ENCODE measurements around the gene FDXR. TPM values are rescaled to one million over a fixed set of nuclear protein-coding genes. Genes with fewer than 3 reads are reported as not detected.
A peak's percentile ranks its signal among the peaks of the same experiment; 100 is the strongest.

FDXR gene
- total RNA-seq, 1 donor from 2014 or later, result 7.4 TPM

GRCh38 chr17:74850914-74851313 is 21.9 kb downstream of the FDXR start:
- H3K36me3 ChIP-seq, result no peaks in the 10 kb centered on the region
- no peaks in the 10 kb centered on the region for H3K36me3 Mint-ChIP-seq
- no peaks in the 10 kb centered on the region for H3K79me2 ChIP-seq (ENCODE audit: low read depth)
- peaks cover 43% of the 10 kb centered on the region for H3K27me3 Mint-ChIP-seq (ENCODE audit: insufficient read depth, low read depth)
- H3K9ac ChIP-seq, result no peak overlapping the region
- peaks cover 9% of the 10 kb centered on the region for H3K4me1 Mint-ChIP-seq
- no peak overlapping the region for H2AFZ ChIP-seq (replicated peaks)
- no peaks in the 10 kb centered on the region for H3K9me3 Mint-ChIP-seq
- H4K20me1 ChIP-seq (ENCODE audit: low read depth), result peaks cover 5% of the 10 kb centered on the region
- H3K4me3 ChIP-seq, result no peak overlapping the region
- peaks cover 7% of the 10 kb centered on the region for H3K4me1 ChIP-seq
- H3K27me3 ChIP-seq, result peaks cover 99% of the 10 kb centered on the region
- H3K27ac ChIP-seq, result no peak overlapping the region
- H3K9me3 ChIP-seq (ENCODE audit: low read depth), result no peaks in the 10 kb centered on the region
- no peak overlapping the region for H3K27ac Mint-ChIP-seq
- no peak overlapping the region for H3K4me2 ChIP-seq
- peaks cover 4% of the 10 kb centered on the region for H3F3A ChIP-seq (ENCODE audit: low read depth)
- H3K4me3 Mint-ChIP-seq, result peak overlapping the region; percentile 1
- TF ChIP-seq EZH2 (IDR thresholded peaks at IDR 0.05), result no peak
- no peak for TF ChIP-seq EZH2phosphoT487 (IDR thresholded peaks at IDR 0.05)
- no peak for TF ChIP-seq CTCF (IDR thresholded peaks at IDR 0.05)
- DNase-seq (ENCODE audit: low spot score), result no peak

GRCh38 chr17:74850310-74850709 is 22.5 kb downstream of the FDXR start:
- Histone ChIP-seq H3K36me3 (no peaks in the 10 kb centered on the region), H3K9ac (no peak overlapping the region), H3K9me3 (ENCODE audit: low read depth) (no peaks in the 10 kb centered on the region), H3K4me3 (no peak overlapping the region), H3F3A (ENCODE audit: low read depth) (peaks cover 4% of the 10 kb centered on the region), H4K20me1 (ENCODE audit: low read depth) (peaks cover 5% of the 10 kb centered on the region), H3K4me2 (no peak overlapping the region), H3K27me3 (peaks cover 99% of the 10 kb centered on the region), H3K79me2 (ENCODE audit: low read depth) (no peaks in the 10 kb centered on the region), H3K4me1 (peaks cover 7% of the 10 kb centered on the region), H2AFZ (replicated peaks) (no peak overlapping the region), H3K27ac (no peak overlapping the region)
- Mint-ChIP-seq H3K27me3 (ENCODE audit: insufficient read depth, low read depth) (peaks cover 43% of the 10 kb centered on the region), H3K9me3 (no peaks in the 10 kb centered on the region), H3K4me1 (peaks cover 9% of the 10 kb centered on the region), H3K27ac (no peak overlapping the region), H3K36me3 (no peaks in the 10 kb centered on the region), H3K4me3 (no peak overlapping the region)
- no peak for TF ChIP-seq CTCF (IDR thresholded peaks at IDR 0.05)
- no peak for TF ChIP-seq EZH2 (IDR thresholded peaks at IDR 0.05)
- TF ChIP-seq EZH2phosphoT487 (IDR thresholded peaks at IDR 0.05), result no peak
- no peak for DNase-seq (ENCODE audit: low spot score)

DNA sequence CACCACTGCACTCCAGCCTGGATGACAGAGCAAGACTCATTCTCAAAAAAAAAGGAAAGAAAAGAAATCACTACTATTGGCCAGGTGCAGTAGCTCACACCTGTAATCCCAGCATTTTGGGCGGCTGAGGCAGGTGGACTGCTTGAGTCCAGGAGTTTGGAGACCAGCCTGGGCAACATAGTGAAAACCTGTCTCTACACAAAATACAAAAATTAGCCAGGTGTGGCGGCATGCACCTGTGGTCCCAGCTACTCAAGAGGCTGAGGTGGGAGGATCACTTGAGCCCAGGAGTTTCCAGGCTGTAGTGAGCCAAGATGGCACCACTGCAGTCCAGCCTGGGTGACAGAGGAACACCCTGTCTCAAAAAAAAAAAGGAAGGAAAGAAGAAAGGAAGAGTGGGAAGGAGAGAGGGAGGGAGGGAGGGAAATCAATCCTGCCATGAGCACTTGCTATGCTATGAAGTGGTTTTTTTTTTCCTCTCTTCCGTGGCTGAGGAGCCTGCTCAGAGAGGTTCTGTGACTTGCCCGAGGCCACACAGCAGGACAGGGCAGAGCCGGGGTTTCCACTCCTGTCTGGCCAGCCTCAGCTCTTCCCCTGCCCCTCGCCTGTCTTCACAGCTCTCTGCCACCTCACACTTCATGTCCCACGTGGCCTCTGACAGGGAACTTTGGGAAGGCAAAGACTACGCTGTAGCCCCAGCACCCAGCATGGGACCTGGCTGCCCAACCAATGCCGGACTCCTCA is 24.0 kb downstream of the FDXR start:
- peaks cover 99% of the 10 kb centered on the region for H3K27me3 ChIP-seq
- H3K9me3 ChIP-seq (ENCODE audit: low read depth), result no peaks in the 10 kb centered on the region
- H3K27me3 Mint-ChIP-seq (ENCODE audit: insufficient read depth, low read depth), result peaks cover 47% of the 10 kb centered on the region

More for the DNA sequence above, 24.0 kb downstream of the FDXR start:
- Histone ChIP-seq H3K27ac (no peak overlapping the region), H3K4me2 (no peak overlapping the region), H3K79me2 (ENCODE audit: low read depth) (no peaks in the 10 kb centered on the region), H3K36me3 (no peaks in the 10 kb centered on the region), H4K20me1 (ENCODE audit: low read depth) (peaks cover 9% of the 10 kb centered on the region), H2AFZ (replicated peaks) (no peak overlapping the region), H3F3A (ENCODE audit: low read depth) (peaks cover 4% of the 10 kb centered on the region), H3K4me3 (no peak overlapping the region), H3K4me1 (peaks cover 7% of the 10 kb centered on the region), H3K9ac (no peak overlapping the region)
- H3K4me1 Mint-ChIP-seq, result peaks cover 9% of the 10 kb centered on the region
- H3K36me3 Mint-ChIP-seq, result no peaks in the 10 kb centered on the region
- no peak overlapping the region for H3K27ac Mint-ChIP-seq
- H3K4me3 Mint-ChIP-seq, result no peak overlapping the region
- TF ChIP-seq CTCF (IDR thresholded peaks at IDR 0.05), result no peak
- TF ChIP-seq EZH2 (IDR thresholded peaks at IDR 0.05), result no peak
- TF ChIP-seq EZH2phosphoT487 (IDR thresholded peaks at IDR 0.05), result no peak
- H3K9me3 Mint-ChIP-seq, result no peaks in the 10 kb centered on the region
- DNase-seq (ENCODE audit: low spot score), result no peak

All from neural progenitor cell (in vitro differentiated cells).